ENCODE results near the gene TRIM17. TPM values are rescaled to one million over a fixed set of nuclear protein-coding genes. Genes with fewer than 3 reads are reported as not detected.

The TRIM17 gene
- total and polyA plus RNA-seq, 3 donors from 2014 or later: 21.4 to 37.4 (median 33.6) TPM

- Histone ChIP-seq H3K9me3 (no peaks in the 10 kb centered on the region), H3K36me3 (ENCODE audit: low read depth, missing control alignments) (no peaks in the 10 kb centered on the region), H3K27me3 (no peaks in the 10 kb centered on the region), H3K4me3 (no peak overlapping the region), H3K27ac (no peak overlapping the region), H3K4me1 (peaks cover 37% of the 10 kb centered on the region)
- intact Hi-C loops (cut with DNase I; ENCODE audit: low total_unique reads): no loop called here
- WGBS, 2 donors: 55 to 100% methylated on average over 3 to 34 of the region's 34 CpGs
- DNase-seq: peak; percentile 46
- TF ChIP-seq, protein P1, sequence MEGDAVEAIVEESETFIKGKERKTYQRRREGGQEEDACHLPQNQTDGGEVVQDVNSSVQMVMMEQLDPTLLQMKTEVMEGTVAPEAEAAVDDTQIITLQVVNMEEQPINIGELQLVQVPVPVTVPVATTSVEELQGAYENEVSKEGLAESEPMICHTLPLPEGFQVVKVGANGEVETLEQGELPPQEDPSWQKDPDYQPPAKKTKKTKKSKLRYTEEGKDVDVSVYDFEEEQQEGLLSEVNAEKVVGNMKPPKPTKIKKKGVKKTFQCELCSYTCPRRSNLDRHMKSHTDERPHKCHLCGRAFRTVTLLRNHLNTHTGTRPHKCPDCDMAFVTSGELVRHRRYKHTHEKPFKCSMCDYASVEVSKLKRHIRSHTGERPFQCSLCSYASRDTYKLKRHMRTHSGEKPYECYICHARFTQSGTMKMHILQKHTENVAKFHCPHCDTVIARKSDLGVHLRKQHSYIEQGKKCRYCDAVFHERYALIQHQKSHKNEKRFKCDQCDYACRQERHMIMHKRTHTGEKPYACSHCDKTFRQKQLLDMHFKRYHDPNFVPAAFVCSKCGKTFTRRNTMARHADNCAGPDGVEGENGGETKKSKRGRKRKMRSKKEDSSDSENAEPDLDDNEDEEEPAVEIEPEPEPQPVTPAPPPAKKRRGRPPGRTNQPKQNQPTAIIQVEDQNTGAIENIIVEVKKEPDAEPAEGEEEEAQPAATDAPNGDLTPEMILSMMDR (IDR thresholded peaks at IDR 0.05): no peak
- TF ChIP-seq POLR2A (IDR thresholded peaks at IDR 0.05): no peak
Measured at GRCh38 chr1:228372183-228373003, 44.3 kb downstream of the TRIM17 start.

- H3K4me3 ChIP-seq: no peak overlapping the region
- no peaks in the 10 kb centered on the region for H3K9me3 ChIP-seq
- no peaks in the 10 kb centered on the region for H3K27me3 ChIP-seq
- peaks cover 38% of the 10 kb centered on the region for H3K4me1 ChIP-seq
- no peaks in the 10 kb centered on the region for H3K36me3 ChIP-seq (ENCODE audit: low read depth, missing control alignments)
- intact Hi-C loops (cut with DNase I; ENCODE audit: low total_unique reads): no loop called here
- no peak for DNase-seq
- TF ChIP-seq, protein P1 (IDR thresholded peaks at IDR 0.05): no peak
- TF ChIP-seq POLR2A (IDR thresholded peaks at IDR 0.05): no peak
- WGBS, 2 donors: 85% methylated on average over 4 of the region's 4 CpGs; no CpG with 5 or more reads in 1 of the 2 donors
- no peak overlapping the region for H3K27ac ChIP-seq
Measured at GRCh38 chr1:228371741-228372182, 44.9 kb downstream of the TRIM17 start.

GRCh38 chr1:228370941-228371740 lies 45.5 kb downstream of the TRIM17 start:
- H3K4me3 ChIP-seq: no peak overlapping the region
- no peaks in the 10 kb centered on the region for H3K36me3 ChIP-seq (ENCODE audit: low read depth, missing control alignments)
- H3K27me3 ChIP-seq: no peaks in the 10 kb centered on the region
- H3K9me3 ChIP-seq: no peaks in the 10 kb centered on the region
- no peak overlapping the region for H3K27ac ChIP-seq
- WGBS, 2 donors: 89 to 90% methylated on average over 12 to 47 of the region's 50 CpGs
- H3K4me1 ChIP-seq: peaks cover 38% of the 10 kb centered on the region
- intact Hi-C loops (cut with DNase I; ENCODE audit: low total_unique reads): no loop called here
- DNase-seq: no peak
- TF ChIP-seq POLR2A (IDR thresholded peaks at IDR 0.05): no peak
- TF ChIP-seq, protein P1 (IDR thresholded peaks at IDR 0.05): no peak

GRCh38 chr1:228370439-228370940 lies 46.2 kb downstream of the TRIM17 start:
- H3K27ac ChIP-seq: no peak overlapping the region
- H3K27me3 ChIP-seq: no peaks in the 10 kb centered on the region
- H3K9me3 ChIP-seq: no peaks in the 10 kb centered on the region
- TF ChIP-seq, protein P1 (IDR thresholded peaks at IDR 0.05): no peak
- no peak for TF ChIP-seq POLR2A (IDR thresholded peaks at IDR 0.05)
- peaks cover 36% of the 10 kb centered on the region for H3K4me1 ChIP-seq
- no peak for DNase-seq
- 95 to 100% methylated on average over 1 to 10 of the region's 10 CpGs for WGBS, 2 donors
- no peak overlapping the region for H3K4me3 ChIP-seq
- intact Hi-C loops (cut with DNase I; ENCODE audit: low total_unique reads): no loop called here
- no peaks in the 10 kb centered on the region for H3K36me3 ChIP-seq (ENCODE audit: low read depth, missing control alignments)

All from testis (tissue), 3 donors.